PC-9 (cell line): ENCODE results near the gene KCTD16.

Experiments
- EZH2 ChIP-seq: fragments of 200-600 bp; sonication (generic); IDR thresholded peaks from 2 replicates; pipeline ENCODE4 v1.8.0; 2017; ENCODE audit warnings: antibody characterized with exemption, low read depth
- TF ChIP-seq, protein P1 (sequence below): fragments of 200-600 bp; sonication (generic); conservative IDR thresholded peaks from 2 replicates; pipeline ENCODE4 v1.6.1; 2017; ENCODE audit warnings: mixed run types, antibody characterized with exemption, mild to moderate bottlenecking, moderate library complexity

DNA sequence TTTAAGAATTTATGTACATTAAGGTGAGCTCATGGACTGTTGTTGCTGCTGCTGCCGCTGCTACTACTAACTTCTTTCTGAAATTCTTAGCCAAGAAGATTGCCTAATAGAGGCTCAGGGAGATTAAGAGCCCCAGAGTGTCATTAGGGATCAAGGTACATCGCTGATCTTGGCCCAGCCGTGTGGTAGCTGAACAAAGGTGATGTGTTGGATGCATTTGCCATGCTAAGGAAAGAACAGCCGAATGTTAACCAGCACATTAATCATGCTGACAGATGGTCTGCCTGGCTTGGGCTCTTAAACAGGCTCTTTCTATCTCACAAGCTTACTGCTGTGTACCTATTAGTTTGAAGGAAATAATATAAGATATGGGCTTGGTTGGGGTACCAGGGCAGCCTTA, 137.1 kb downstream of the KCTD16 start:
- TF ChIP-seq, protein P1, sequence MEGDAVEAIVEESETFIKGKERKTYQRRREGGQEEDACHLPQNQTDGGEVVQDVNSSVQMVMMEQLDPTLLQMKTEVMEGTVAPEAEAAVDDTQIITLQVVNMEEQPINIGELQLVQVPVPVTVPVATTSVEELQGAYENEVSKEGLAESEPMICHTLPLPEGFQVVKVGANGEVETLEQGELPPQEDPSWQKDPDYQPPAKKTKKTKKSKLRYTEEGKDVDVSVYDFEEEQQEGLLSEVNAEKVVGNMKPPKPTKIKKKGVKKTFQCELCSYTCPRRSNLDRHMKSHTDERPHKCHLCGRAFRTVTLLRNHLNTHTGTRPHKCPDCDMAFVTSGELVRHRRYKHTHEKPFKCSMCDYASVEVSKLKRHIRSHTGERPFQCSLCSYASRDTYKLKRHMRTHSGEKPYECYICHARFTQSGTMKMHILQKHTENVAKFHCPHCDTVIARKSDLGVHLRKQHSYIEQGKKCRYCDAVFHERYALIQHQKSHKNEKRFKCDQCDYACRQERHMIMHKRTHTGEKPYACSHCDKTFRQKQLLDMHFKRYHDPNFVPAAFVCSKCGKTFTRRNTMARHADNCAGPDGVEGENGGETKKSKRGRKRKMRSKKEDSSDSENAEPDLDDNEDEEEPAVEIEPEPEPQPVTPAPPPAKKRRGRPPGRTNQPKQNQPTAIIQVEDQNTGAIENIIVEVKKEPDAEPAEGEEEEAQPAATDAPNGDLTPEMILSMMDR = no peak
- TF ChIP-seq EZH2 = no peak
